CD8-positive, alpha-beta memory T cell (primary cell): Measurements from ENCODE around the gene DENND1C. TPM values are rescaled to one million over a fixed set of nuclear protein-coding genes. Genes with fewer than 3 reads are reported as not detected.

Experiments used
- CTCF ChIA-PET: fragments of 350-600 bp; sonication (Branson Sonifier 250); formaldehyde crosslinking; loops from one replicate; lab custom pipeline; 2021; ENCODE audit warnings: antibody characterized with exemption; lab: Charles Lee
- POLR2A ChIA-PET: fragments of 350-600 bp; sonication (Branson Sonifier 250); formaldehyde crosslinking; loops from one replicate; lab custom pipeline; 2021; ENCODE audit warnings: antibody characterized with exemption; lab: Charles Lee
- DNase-seq, 5 donors: peaks; one replicate each; pipeline versions ENCODE4 v3.0.0 to v3.0.0-alpha.2; 2020 to 2022; ENCODE audit warnings: mixed read lengths in 1 of 5
- H3K27ac ChIP-seq: one replicate; pipeline ENCODE4 v1.7.0; 2013; ENCODE audit warnings: low read depth, mild to moderate bottlenecking, low read length, moderate library complexity
- H3K27me3 ChIP-seq: 2 replicates; pipeline ENCODE4 v1.7.0; 2013; ENCODE audit warnings: low read length, mild to moderate bottlenecking; ENCODE audit not compliant: insufficient read depth, poor library complexity, severe bottlenecking
- H3K36me3 ChIP-seq: 2 replicates; pipeline ENCODE4 v1.7.0; 2013; ENCODE audit warnings: mild to moderate bottlenecking, low read length, moderate library complexity; ENCODE audit not compliant: insufficient read depth
- H3K4me1 ChIP-seq: 2 replicates; pipeline ENCODE4 v1.7.0; 2013; ENCODE audit warnings: mild to moderate bottlenecking, low read length, moderate library complexity; ENCODE audit not compliant: insufficient read depth
- H3K4me3 ChIP-seq: 2 replicates; pipeline ENCODE4 v1.7.0; 2013; ENCODE audit warnings: mild to moderate bottlenecking, low read length
- H3K9me3 ChIP-seq: 2 replicates; pipeline ENCODE4 v1.7.0; 2013; ENCODE audit warnings: mild to moderate bottlenecking, low read length
- H3K27ac Mint-ChIP-seq, 8 donors: one replicate each; pipeline ENCODE4 v1.8.0; 2020 to 2021; ENCODE audit warnings: mixed read lengths in 8 of 8, mild to moderate bottlenecking in 6 of 8, inconsistent platforms in 3 of 8, moderate library complexity in 3 of 8
- H3K27me3 Mint-ChIP-seq, 2 donors: one replicate each; pipeline ENCODE4 v1.8.0; 2020 to 2021; ENCODE audit warnings: mixed read lengths in 2 of 2, mild to moderate bottlenecking in 1 of 2, moderate library complexity in 1 of 2
- H3K36me3 Mint-ChIP-seq, 3 donors: one replicate each; pipeline ENCODE4 v1.8.0; 2020 to 2021; ENCODE audit warnings: mixed read lengths in 3 of 3, inconsistent platforms in 1 of 3, mild to moderate bottlenecking in 1 of 3
- H3K4me1 Mint-ChIP-seq, 3 donors: one replicate each; pipeline ENCODE4 v1.8.0; 2020 to 2021; ENCODE audit warnings: mixed read lengths in 3 of 3, inconsistent platforms in 1 of 3, mild to moderate bottlenecking in 1 of 3
- H3K4me3 Mint-ChIP-seq, 7 donors: one replicate each; pipeline ENCODE4 v1.8.0; 2020 to 2021; ENCODE audit warnings: mixed read lengths in 7 of 7, mild to moderate bottlenecking in 6 of 7, moderate library complexity in 4 of 7, inconsistent platforms in 2 of 7
- H3K9me3 Mint-ChIP-seq, 5 donors: one replicate each; pipeline ENCODE4 v1.8.0; 2020 to 2022; ENCODE audit warnings: mixed read lengths in 5 of 5, mild to moderate bottlenecking in 3 of 5, moderate library complexity in 2 of 5, inconsistent platforms in 1 of 5
- polyA plus RNA-seq: library from polyadenylated mRNA; unstranded; fragments of 300-500 nt; fragmentation: Illumina TruSeq; gene quantifications from one replicate; pipeline ENCODE4 v1.2.3, GENCODE V29; 2021
- total RNA-seq, 2 experiments: library from RNA; stranded (reverse); gene quantifications; one replicate each; pipeline ENCODE4 v1.2.3, GENCODE V29; 2021

The DENND1C gene
- total and polyA plus RNA-seq, 3 experiments from 2014 or later = 51.9 to 93.2 (median 55.1) TPM

- peaks cover 30 to 46% (median 33%) of the 10 kb centered on the region in 3 donors for H3K4me1 Mint-ChIP-seq
- peak overlapping the region in 4 of 8 donors; percentile 17 to 85 (median 42) for H3K27ac Mint-ChIP-seq
- H3K27me3 Mint-ChIP-seq = peaks cover 0 to 1% of the 10 kb centered on the region in 2 donors
- peak overlapping the region in 2 of 7 donors; percentile 24 to 90 for H3K4me3 Mint-ChIP-seq
- H3K36me3 Mint-ChIP-seq = peaks cover 3 to 65% (median 9%) of the 10 kb centered on the region in 3 donors
- H3K9me3 Mint-ChIP-seq = no peaks in the 10 kb centered on the region
- Histone ChIP-seq H3K4me3 (no peak overlapping the region), H3K4me1 (peaks cover 27% of the 10 kb centered on the region), H3K36me3 (peaks cover 48% of the 10 kb centered on the region), H3K9me3 (no peaks in the 10 kb centered on the region), H3K27ac (no peak overlapping the region), H3K27me3 (no peaks in the 10 kb centered on the region)
- CTCF ChIA-PET = no interaction called here
- POLR2A ChIA-PET = no interaction called here
- no peak for DNase-seq
Measured at GRCh38 chr19:6421075-6422014, 60.2 kb downstream of the DENND1C start.

GRCh38 chr19:6418562-6418932 lies 63.0 kb downstream of the DENND1C start:
- POLR2A ChIA-PET = no interaction called here
- no peak for DNase-seq
- peaks cover 14% of the 10 kb centered on the region for H3K4me1 ChIP-seq
- H3K27me3 ChIP-seq = no peaks in the 10 kb centered on the region
- H3K27me3 Mint-ChIP-seq = no peaks in the 10 kb centered on the region
- peaks cover 52% of the 10 kb centered on the region for H3K36me3 ChIP-seq
- peaks cover 18 to 32% (median 19%) of the 10 kb centered on the region in 3 donors for H3K4me1 Mint-ChIP-seq
- no peak overlapping the region for H3K4me3 ChIP-seq
- peaks cover 3 to 91% (median 9%) of the 10 kb centered on the region in 3 donors for H3K36me3 Mint-ChIP-seq
- H3K4me3 Mint-ChIP-seq = peak overlapping the region in 1 of 7 donors; percentile 69
- no peaks in the 10 kb centered on the region for H3K9me3 Mint-ChIP-seq
- no peaks in the 10 kb centered on the region for H3K9me3 ChIP-seq
- H3K27ac Mint-ChIP-seq = no peak overlapping the region
- no peak overlapping the region for H3K27ac ChIP-seq
- CTCF ChIA-PET = interaction anchor here (1.3 kb wide), 1 partner anchor 21 kb away, joined by 3 read pairs; no protein-coding TSS in a partner anchor

GRCh38 chr19:6417713-6418561 lies 63.6 kb downstream of the DENND1C start:
- H3K27me3 Mint-ChIP-seq = no peaks in the 10 kb centered on the region
- Histone ChIP-seq H3K27ac (no peak overlapping the region), H3K4me1 (peaks cover 8% of the 10 kb centered on the region), H3K27me3 (no peaks in the 10 kb centered on the region), H3K4me3 (no peak overlapping the region), H3K9me3 (no peaks in the 10 kb centered on the region), H3K36me3 (peaks cover 52% of the 10 kb centered on the region)
- ChIA-PET CTCF (interaction anchor here (1.3 kb wide), 1 partner anchor 20 kb away, joined by 3 read pairs; no protein-coding TSS in a partner anchor), POLR2A (interaction anchor here (0.6 kb wide), 1 partner anchor 8 kb away, joined by 3 read pairs; no protein-coding TSS in a partner anchor)
- no peak for DNase-seq
- H3K27ac Mint-ChIP-seq = no peak overlapping the region
- H3K36me3 Mint-ChIP-seq = peaks cover 3 to 91% (median 9%) of the 10 kb centered on the region in 3 donors
- peaks cover 12 to 26% (median 12%) of the 10 kb centered on the region in 3 donors for H3K4me1 Mint-ChIP-seq
- no peaks in the 10 kb centered on the region for H3K9me3 Mint-ChIP-seq
- peak overlapping the region in 2 of 7 donors; percentile 32 to 42 for H3K4me3 Mint-ChIP-seq

Other genes starting within 250 kb of the DENND1C start
- 10 to 100 TPM; 63.9 to 64.2 TPM for gene MLLT1, start 201.8 kb downstream of the DENND1C start, total RNA-seq
- 2.5 TPM for gene MLLT1, start 201.8 kb downstream of the DENND1C start, polyA plus RNA-seq
- gene ACER1, start 148.2 kb downstream of the DENND1C start, total RNA-seq = not detected
- gene ACER1, start 148.2 kb downstream of the DENND1C start, polyA plus RNA-seq = 2.4 TPM
- 100 to 1,000 TPM; 197 to 201 TPM for gene CLPP, start 120.3 kb downstream of the DENND1C start, total RNA-seq
- 175 TPM for gene CLPP, start 120.3 kb downstream of the DENND1C start, polyA plus RNA-seq
- gene ALKBH7, start 109.0 kb downstream of the DENND1C start, total RNA-seq = 10 to 100 TPM; 25.5 to 34.3 TPM
- gene ALKBH7, start 109.0 kb downstream of the DENND1C start, polyA plus RNA-seq = 82.2 TPM
- gene PSPN, start 105.9 kb downstream of the DENND1C start, total RNA-seq = 1 to 10 TPM; 1.6 to 1.8 TPM
- 0.76 TPM for gene PSPN, start 105.9 kb downstream of the DENND1C start, polyA plus RNA-seq
- gene GTF2F1, start 88.6 kb downstream of the DENND1C start, total RNA-seq = 10 to 100 TPM; 63.3 to 66.2 TPM
- gene GTF2F1, start 88.6 kb downstream of the DENND1C start, polyA plus RNA-seq = 25.2 TPM
- gene KHSRP, start 57.0 kb downstream of the DENND1C start, total RNA-seq = 100 to 1,000 TPM; 456 to 459 TPM
- gene KHSRP, start 57.0 kb downstream of the DENND1C start, polyA plus RNA-seq = 22.0 TPM
- gene SLC25A41, start 48.0 kb downstream of the DENND1C start, total RNA-seq = under 1 TPM; 0.28 to 0.33 TPM
- not detected for gene SLC25A41, start 48.0 kb downstream of the DENND1C start, polyA plus RNA-seq
- gene SLC25A23, start 22.0 kb downstream of the DENND1C start, total RNA-seq = 10 to 100 TPM; 14.5 to 14.8 TPM
- gene SLC25A23, start 22.0 kb downstream of the DENND1C start, polyA plus RNA-seq = 19.9 TPM
- 1 to 10 TPM in 1 of 2 experiments, under 1 TPM in 1; 0.88 to 1.8 TPM for gene CRB3, start 17.5 kb downstream of the DENND1C start, total RNA-seq
- 4.1 TPM for gene CRB3, start 17.5 kb downstream of the DENND1C start, polyA plus RNA-seq
- 1 to 10 TPM; 7.1 to 8.9 TPM for gene TUBB4A, start 20.5 kb upstream of the DENND1C start, total RNA-seq
- 5.9 TPM for gene TUBB4A, start 20.5 kb upstream of the DENND1C start, polyA plus RNA-seq
- gene TNFSF9, start 49.2 kb upstream of the DENND1C start, total RNA-seq = 10 to 100 TPM; 11.3 to 12.1 TPM
- 4.5 TPM for gene TNFSF9, start 49.2 kb upstream of the DENND1C start, polyA plus RNA-seq
- 10 to 100 TPM; 63.1 to 70.0 TPM for gene CD70, start 109.4 kb upstream of the DENND1C start, total RNA-seq
- 4.0 TPM for gene CD70, start 109.4 kb upstream of the DENND1C start, polyA plus RNA-seq
- gene TNFSF14, start 188.4 kb upstream of the DENND1C start, total RNA-seq = 100 to 1,000 TPM; 111 to 116 TPM
- gene TNFSF14, start 188.4 kb upstream of the DENND1C start, polyA plus RNA-seq = 30.7 TPM
- 1 to 10 TPM; 1.6 to 1.7 TPM for gene C3, start 238.9 kb upstream of the DENND1C start, total RNA-seq
- gene C3, start 238.9 kb upstream of the DENND1C start, polyA plus RNA-seq = not detected